Endothelial cell of umbilical vein (primary cell): ENCODE measurements around the gene LRRN1. TPM values are rescaled to one million over a fixed set of nuclear protein-coding genes. Genes with fewer than 3 reads are reported as not detected.

Source experiments
- BruUV-seq: library from RNA; stranded (reverse); fragments of 400-500 nt; replicated peaks from 2 replicates; lab custom pipeline; 2021; lab: Mats Ljungman, UMichigan
- CTCF ChIA-PET: fragments of 300-600, 350-600 bp; sonication (Branson Sonifier 250); formaldehyde crosslinking; loops from one replicate; lab custom pipeline; 2021; ENCODE audit warnings: antibody characterized with exemption, inconsistent platforms; lab: Charles Lee
- POLR2A ChIA-PET: fragments of 300-600, 350-600 bp; sonication (Branson Sonifier 250); formaldehyde crosslinking; loops from one replicate; lab custom pipeline; 2021; ENCODE audit warnings: antibody characterized with exemption, inconsistent platforms; lab: Charles Lee
- DNase-seq: peaks from one replicate; pipeline ENCODE4 v3.0.0-alpha.2; 2011; ENCODE audit warnings: low read depth, low spot score
- FAIRE-seq: peaks from 2 replicates; lab custom pipeline; 2011; peaks lifted over from hg19 to GRCh38; lab: Jason Lieb, UNC
- H2AFZ ChIP-seq: 2 replicates; pipeline ENCODE4 v1.6.0; 2012; ENCODE audit warnings: low read depth, low read length, control low read depth, inconsistent platforms
- H3K27ac ChIP-seq: 2 replicates; pipeline ENCODE4 v1.5.1; 2011; ENCODE audit warnings: low read depth, mild to moderate bottlenecking, control low read depth, low read length, moderate library complexity; ENCODE audit not compliant: insufficient read depth
- H3K27me3 ChIP-seq, 2 experiments: 2 replicates each; pipeline versions ENCODE4 v1.6.0 to v1.6.1; 2011; ENCODE audit warnings: low read length in 2 of 2, mixed read lengths in 1 of 2; ENCODE audit not compliant: control insufficient read depth in 2 of 2, insufficient read depth in 2 of 2
- H3K36me3 ChIP-seq, 2 experiments: 2 replicates in 1 of 2; 3 replicates in 1 of 2; pipeline ENCODE4 v1.5.1; 2011; ENCODE audit warnings: low read length in 2 of 2, mild to moderate bottlenecking in 1 of 2, moderate library complexity in 1 of 2; ENCODE audit not compliant: control insufficient read depth in 2 of 2, insufficient read depth in 2 of 2; ENCODE audit errors: extremely low read depth in 1 of 2
- H3K4me1 ChIP-seq: 3 replicates; pipeline ENCODE4 v1.5.1; 2011; ENCODE audit warnings: mild to moderate bottlenecking, low read length; ENCODE audit not compliant: control insufficient read depth, insufficient read depth; ENCODE audit errors: extremely low read depth
- H3K4me2 ChIP-seq: 2 replicates; pipeline ENCODE4 v1.6.1; 2011; ENCODE audit warnings: low read length, control low read depth, mixed read lengths; ENCODE audit not compliant: insufficient read depth
- H3K4me3 ChIP-seq, 3 experiments: fragments of 200-600 bp in 1 of 3; sonication (generic), shearing (Covaris generic) in 1 of 3; replicated peaks in 1 of 3; 2 replicates each; pipeline ENCODE4 v1.5.1; 2011 to 2016; ENCODE audit warnings: control low read depth in 3 of 3, low read length in 3 of 3, mild to moderate bottlenecking in 2 of 3, inconsistent platforms in 1 of 3, low read depth in 1 of 3, moderate library complexity in 1 of 3; ENCODE audit not compliant: insufficient read depth in 1 of 3
- H3K79me2 ChIP-seq: 2 replicates; pipeline ENCODE4 v1.6.0; 2012; ENCODE audit warnings: low read length, inconsistent platforms; ENCODE audit not compliant: control insufficient read depth, insufficient read depth
- H3K9ac ChIP-seq: replicated peaks from 2 replicates; pipeline ENCODE3; 2011; ENCODE audit warnings: low read length, control low read depth; ENCODE audit not compliant: insufficient read depth; ENCODE audit errors: extremely low read depth
- H3K9me1 ChIP-seq: replicated peaks from 3 replicates; pipeline ENCODE4 v1.6.0; 2011; ENCODE audit warnings: mild to moderate bottlenecking, low read length; ENCODE audit not compliant: control insufficient read depth, insufficient read depth; ENCODE audit errors: extremely low read depth
- H3K9me3 ChIP-seq: replicated peaks from 2 replicates; pipeline ENCODE4 v1.5.1; 2012; ENCODE audit warnings: low read length, inconsistent platforms; ENCODE audit not compliant: control insufficient read depth, insufficient read depth
- H4K20me1 ChIP-seq: replicated peaks from 2 replicates; pipeline ENCODE3; 2011; ENCODE audit warnings: mild to moderate bottlenecking, low read length; ENCODE audit not compliant: control insufficient read depth, insufficient read depth; ENCODE audit errors: extremely low read depth
- CTCF ChIP-seq, 2 donors: IDR thresholded peaks; 1 replicate in 1 of 2; 2 replicates in 1 of 2; pipeline ENCODE4 v1.5.1; 2011; ENCODE audit warnings: low read length in 2 of 2, mild to moderate bottlenecking in 2 of 2, moderate library complexity in 2 of 2, control low read depth in 1 of 2, inconsistent platforms in 1 of 2, low read depth in 1 of 2; ENCODE audit not compliant: insufficient read depth in 1 of 2; ENCODE audit errors: extremely low read depth in 1 of 2
- EZH2 ChIP-seq: IDR thresholded peaks from 2 replicates; pipeline ENCODE4 v1.6.1; 2012; ENCODE audit warnings: borderline replicate concordance, low read depth, mild to moderate bottlenecking, moderate library complexity, low read length, inconsistent platforms; ENCODE audit not compliant: severe bottlenecking
- FOS ChIP-seq: IDR thresholded peaks from 2 replicates; pipeline ENCODE4 v1.6.1; 2011; ENCODE audit warnings: mild to moderate bottlenecking, low read length, moderate library complexity, borderline replicate concordance; ENCODE audit not compliant: insufficient read depth
- GATA2 ChIP-seq: IDR thresholded peaks from 2 replicates; pipeline ENCODE4 v1.7.0; 2011; ENCODE audit warnings: low read depth, mild to moderate bottlenecking, moderate library complexity, mixed read lengths, low read length; ENCODE audit not compliant: insufficient read length, insufficient read depth
- JUN ChIP-seq: IDR thresholded peaks from 2 replicates; pipeline ENCODE4 v1.6.1; 2011; ENCODE audit warnings: borderline replicate concordance, low read depth; ENCODE audit not compliant: insufficient read length, insufficient read depth
- MAX ChIP-seq: IDR thresholded peaks from 2 replicates; pipeline ENCODE4 v1.6.1; 2011; ENCODE audit not compliant: insufficient read depth, insufficient read length
- MYC ChIP-seq: IDR thresholded peaks from one replicate; pipeline ENCODE4 v1.6.1; 2011; ENCODE audit warnings: mild to moderate bottlenecking, low read depth, low read length
- POLR2A ChIP-seq: IDR thresholded peaks from 2 replicates; pipeline ENCODE4 v1.6.1; 2012; ENCODE audit warnings: low read depth, mild to moderate bottlenecking, control low read depth, low read length
- POLR2AphosphoS5 ChIP-seq: IDR thresholded peaks from 2 replicates; pipeline ENCODE4 v1.6.1; 2012; ENCODE audit warnings: low read depth, mild to moderate bottlenecking, control low read depth, low read length, moderate library complexity; ENCODE audit not compliant: insufficient read depth
- dilution Hi-C: fragments of 300-500 bp; cut with MboI; formaldehyde crosslinking; loops from one replicate; pipeline ENCODE4 v1.15.0; 2019; ENCODE audit warnings: low sequenced_read_pairs; ENCODE audit not compliant: extremely low pct_ligation_motif_present
- intact Hi-C: fragments of 100-400 bp; cut with micrococcal nuclease; formaldehyde crosslinking; loops from one replicate; pipeline ENCODE4 v1.10.0; 2022
- polyA plus RNA-seq, 4 experiments: library from polyadenylated mRNA; depleted of rRNA in 3 of 4; stranded (reverse) in 3 of 4; unstranded in 1 of 4; fragments of >200 nt; gene quantifications; 2 replicates each; pipeline versions ENCODE4 v1.2.1 to v1.2.3, GENCODE V29; 2011 to 2012; ENCODE audit warnings: missing spikeins in 1 of 4
- total RNA-seq: library from RNA; stranded (reverse); gene quantifications from 2 replicates; pipeline ENCODE4 v1.2.3, GENCODE V29; 2021

Gene LRRN1
- total and polyA plus RNA-seq, 2 donors (not counting 3 experiments of a cell fraction or from before 2014, with no cell fraction given), result 0.04 TPM; not detected in 1

- FAIRE-seq (no peak), DNase-seq (no peak)
- POLR2A ChIA-PET, result no interaction called here
- Histone ChIP-seq H3K9ac (no peak overlapping the region), H3K79me2 (no peaks in the 10 kb centered on the region), H3K27ac (no peak overlapping the region), H3K4me3 (no peak overlapping the region), H3K9me1 (no peaks in the 10 kb centered on the region), H2AFZ (no peak overlapping the region), H3K4me2 (no peak overlapping the region), H4K20me1 (no peaks in the 10 kb centered on the region), H3K4me1 (no peaks in the 10 kb centered on the region), H3K27me3 (no peaks in the 10 kb centered on the region), H3K36me3 (no peaks in the 10 kb centered on the region), H3K9me3 (peaks cover 2% of the 10 kb centered on the region)
- intact Hi-C loops (no loop called here), dilution Hi-C loops (no loop called here)
- no peak for TF ChIP-seq POLR2AphosphoS5
- TF ChIP-seq GATA2, result no peak
- no peak for TF ChIP-seq POLR2A
- no peak for TF ChIP-seq EZH2
- TF ChIP-seq MAX, result no peak
- TF ChIP-seq MYC, result no peak
- TF ChIP-seq FOS, result no peak
- BruUV-seq, result no TSS peak
- CTCF ChIA-PET, result no interaction called here
These were observed 16.0 kb downstream of the LRRN1 start for GRCh38 chr3:3815206-3815605.

- no peaks in the 10 kb centered on the region for H3K27me3 ChIP-seq
- DNase-seq (no peak), FAIRE-seq (no peak)
- no peaks in the 10 kb centered on the region for H3K79me2 ChIP-seq
- dilution Hi-C loops, result no loop called here
- TF ChIP-seq CTCF (IDR thresholded peaks at IDR 0.05; ENCODE audit: extremely low read depth in 1 of 2, insufficient read depth in 1 of 2, low read depth in 1 of 2, low read length in 2 of 2), result no peak
- no peak for TF ChIP-seq JUN
- TF ChIP-seq FOS, result no peak
- TF ChIP-seq MYC, result no peak
- no peaks in the 10 kb centered on the region for H3K36me3 ChIP-seq
- ChIA-PET POLR2A (no interaction called here), CTCF (no interaction called here)
- H3K4me2 ChIP-seq, result no peak overlapping the region
- no peaks in the 10 kb centered on the region for H3K4me1 ChIP-seq
- no peak overlapping the region for H3K4me3 ChIP-seq
- no peaks in the 10 kb centered on the region for H4K20me1 ChIP-seq
- no TSS peak for BruUV-seq
- H3K9me3 ChIP-seq, result peaks cover 2% of the 10 kb centered on the region
- no peak overlapping the region for H2AFZ ChIP-seq
- intact Hi-C loops, result no loop called here
- H3K9me1 ChIP-seq, result no peaks in the 10 kb centered on the region
- H3K9ac ChIP-seq, result no peak overlapping the region
- H3K27ac ChIP-seq, result no peak overlapping the region
These were observed 16.8 kb downstream of the LRRN1 start for GRCh38 chr3:3816034-3816433.
